Measurements from ENCODE around the gene CASKIN1.

The CASKIN1 gene

DNA sequence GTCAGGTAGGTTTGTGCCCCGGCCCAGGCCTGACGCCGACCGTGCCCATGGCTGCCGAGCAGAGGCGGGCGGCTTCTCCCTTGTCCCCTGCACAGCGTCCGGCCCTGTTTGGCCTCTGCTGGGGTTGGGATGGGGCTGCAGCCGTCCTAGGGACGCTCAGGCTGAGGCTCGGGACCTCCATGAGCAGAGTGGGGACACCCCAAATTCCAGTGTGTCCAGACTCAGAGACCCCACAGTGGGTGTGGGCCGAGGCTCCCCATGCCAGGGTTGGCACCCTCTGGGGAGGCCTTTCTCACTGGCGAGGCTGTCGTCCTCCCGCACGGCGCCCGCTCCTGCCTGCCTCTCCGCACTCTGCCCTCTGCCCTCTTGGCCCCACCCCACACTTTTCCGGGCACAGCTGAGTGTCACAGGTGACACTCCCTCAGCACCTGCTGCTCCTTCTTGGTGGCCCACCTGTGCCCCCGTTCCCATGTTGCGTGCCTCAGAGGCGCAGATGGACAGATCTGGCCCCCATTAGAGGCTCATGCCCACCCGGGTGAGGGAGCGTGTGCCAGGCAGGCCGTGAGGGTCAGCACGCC is 24.7 kb downstream of the CASKIN1 start:
- H3K36me3 ChIP-seq (ENCODE audit: control insufficient read depth in 5 of 5, insufficient read depth in 5 of 5, low read length in 5 of 5), result peaks cover 0 to 85% (median 66%) of the 10 kb centered on the region in 5 donors
- H3K9me3 ChIP-seq (ENCODE audit: control insufficient read depth in 5 of 5, low read length in 5 of 5), result no peaks in the 10 kb centered on the region
- peaks cover 0 to 20% (median 10%) of the 10 kb centered on the region in 5 donors for H3K4me1 ChIP-seq (ENCODE audit: control insufficient read depth in 5 of 5, insufficient read depth in 5 of 5, low read length in 5 of 5)
- H3K9ac ChIP-seq (ENCODE audit: low read length in 5 of 5), result no peak overlapping the region
- no peak overlapping the region for H3K4me3 ChIP-seq (ENCODE audit: low read depth in 1 of 5, low read length in 5 of 5)
- no peak overlapping the region for H3K27ac ChIP-seq (ENCODE audit: low read depth, low read length)
- H3K27me3 ChIP-seq (ENCODE audit: control insufficient read depth in 5 of 5, insufficient read depth in 4 of 5, low read length in 5 of 5), result no peaks in the 10 kb centered on the region

DNA sequence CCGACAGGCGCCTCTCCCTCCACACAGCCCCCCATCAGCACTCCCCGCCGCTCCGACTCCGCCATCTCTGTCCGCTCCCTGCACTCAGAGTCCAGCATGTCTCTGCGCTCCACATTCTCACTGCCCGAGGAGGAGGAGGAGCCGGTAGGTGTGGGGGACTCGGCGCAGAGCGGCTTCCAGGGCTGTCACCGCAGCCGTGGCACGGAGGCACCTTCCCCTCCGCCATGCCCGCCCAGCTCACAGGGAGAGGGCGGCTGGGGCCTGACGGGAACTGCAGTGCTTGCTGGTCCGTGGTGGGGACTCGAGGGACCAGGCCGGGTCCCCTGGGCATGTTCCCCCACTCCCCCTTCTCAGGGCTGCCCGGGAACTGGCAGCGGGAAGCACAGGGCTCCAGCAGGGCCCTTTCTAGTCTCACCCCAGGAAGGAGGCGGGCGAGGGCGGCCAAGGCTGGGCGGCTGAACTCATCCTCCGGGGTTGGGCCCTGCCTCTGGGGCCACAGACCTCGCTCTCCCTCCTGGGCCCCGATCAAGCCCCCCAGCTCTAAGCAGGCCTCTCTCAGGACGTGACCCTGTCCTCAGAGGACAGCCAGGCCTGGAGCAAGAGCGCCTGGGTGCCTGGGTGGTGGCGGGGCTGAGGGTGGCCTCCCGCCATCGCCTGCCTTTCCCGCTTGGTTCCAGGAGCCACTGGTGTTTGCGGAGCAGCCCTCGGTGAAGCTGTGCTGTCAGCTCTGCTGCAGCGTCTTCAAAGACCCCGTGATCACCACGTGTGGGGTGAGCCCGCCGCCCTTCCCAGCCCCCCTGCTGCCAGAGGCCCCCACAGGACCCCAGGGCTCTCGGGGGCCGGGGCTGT is 25.6 kb downstream of the CASKIN1 start:
- peaks cover 0 to 85% (median 66%) of the 10 kb centered on the region in 5 donors for H3K36me3 ChIP-seq (ENCODE audit: control insufficient read depth in 5 of 5, insufficient read depth in 5 of 5, low read length in 5 of 5)
- H3K4me3 ChIP-seq (ENCODE audit: low read depth in 1 of 5, low read length in 5 of 5), result peak overlapping the region in 3 of 5 donors; percentile 51 to 66 (median 59)
- H3K9ac ChIP-seq (ENCODE audit: low read length in 5 of 5), result peak overlapping the region in 2 of 5 donors; percentile 20 to 72
- no peaks in the 10 kb centered on the region for H3K9me3 ChIP-seq (ENCODE audit: control insufficient read depth in 5 of 5, low read length in 5 of 5)
- peaks cover 0 to 20% (median 10%) of the 10 kb centered on the region in 5 donors for H3K4me1 ChIP-seq (ENCODE audit: control insufficient read depth in 5 of 5, insufficient read depth in 5 of 5, low read length in 5 of 5)
- H3K27me3 ChIP-seq (ENCODE audit: control insufficient read depth in 5 of 5, insufficient read depth in 4 of 5, low read length in 5 of 5), result no peaks in the 10 kb centered on the region
- peak overlapping the region; percentile 78 for H3K27ac ChIP-seq (ENCODE audit: low read depth, low read length)

DNA sequence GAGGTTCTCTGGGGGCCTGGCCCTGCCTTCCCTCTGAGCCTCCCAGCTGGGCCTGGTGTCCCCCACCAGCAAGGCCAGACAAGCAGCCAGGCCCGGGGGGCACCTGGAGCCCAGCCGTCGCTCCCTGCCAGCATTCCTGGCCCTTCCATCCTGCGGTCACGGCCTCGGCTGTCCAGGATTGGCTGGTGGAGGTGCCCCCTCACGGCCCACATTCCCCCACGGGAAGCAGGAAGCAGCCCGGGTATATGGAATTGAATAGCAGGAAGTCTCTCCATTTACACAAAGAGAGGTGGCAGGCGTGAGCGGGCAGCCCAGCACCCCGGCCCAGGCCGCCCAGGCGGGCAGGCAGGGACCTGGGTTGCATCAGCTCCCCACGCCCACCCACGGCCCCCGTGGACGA is 26.3 kb downstream of the CASKIN1 start:
- Histone ChIP-seq H3K4me1 (ENCODE audit: control insufficient read depth in 5 of 5, insufficient read depth in 5 of 5, low read length in 5 of 5) (peaks cover 0 to 20% (median 10%) of the 10 kb centered on the region in 5 donors), H3K9ac (ENCODE audit: low read length in 5 of 5) (peak overlapping the region in 3 of 5 donors; percentile 8 to 72 (median 20)), H3K9me3 (ENCODE audit: control insufficient read depth in 5 of 5, low read length in 5 of 5) (no peaks in the 10 kb centered on the region), H3K4me3 (ENCODE audit: low read depth in 1 of 5, low read length in 5 of 5) (peak overlapping the region in 3 of 5 donors; percentile 51 to 66 (median 59)), H3K27ac (ENCODE audit: low read depth, low read length) (peak overlapping the region; percentile 78), H3K27me3 (ENCODE audit: control insufficient read depth in 5 of 5, insufficient read depth in 4 of 5, low read length in 5 of 5) (no peaks in the 10 kb centered on the region), H3K36me3 (ENCODE audit: control insufficient read depth in 5 of 5, insufficient read depth in 5 of 5, low read length in 5 of 5) (peaks cover 0 to 83% (median 63%) of the 10 kb centered on the region in 5 donors)

DNA sequence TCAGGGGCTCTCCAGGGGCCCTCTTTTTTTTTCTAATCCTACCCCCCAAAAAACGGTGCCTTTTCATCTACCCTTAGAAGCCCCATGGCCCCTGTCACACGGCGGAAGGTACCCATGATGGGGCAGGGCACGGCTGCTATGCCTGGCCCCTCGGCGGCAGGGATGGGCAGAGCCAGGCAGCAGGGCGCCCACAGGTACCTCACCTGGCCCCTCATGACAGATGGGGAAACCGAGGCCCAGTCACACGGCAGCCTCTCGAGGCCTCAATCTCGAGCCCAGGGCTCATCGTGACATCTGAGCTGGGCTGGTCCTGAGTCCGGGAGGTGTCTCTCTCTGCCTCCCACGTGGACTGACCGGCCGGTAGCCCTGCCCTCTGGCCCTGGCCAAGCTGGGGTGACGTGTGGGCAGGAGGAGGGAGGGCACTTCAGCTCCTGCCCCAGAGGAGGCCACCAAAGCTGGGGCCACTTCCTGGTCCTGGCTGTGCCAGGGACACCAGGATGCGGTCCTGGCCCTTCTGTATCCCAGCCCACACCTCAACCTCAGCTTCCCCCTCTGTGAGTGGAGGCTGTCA is 29.3 kb downstream of the CASKIN1 start:
- Histone ChIP-seq H3K27ac (ENCODE audit: low read depth, low read length) (no peak overlapping the region), H3K27me3 (ENCODE audit: control insufficient read depth in 5 of 5, insufficient read depth in 4 of 5, low read length in 5 of 5) (no peaks in the 10 kb centered on the region), H3K9me3 (ENCODE audit: control insufficient read depth in 5 of 5, low read length in 5 of 5) (no peaks in the 10 kb centered on the region), H3K4me3 (ENCODE audit: low read depth in 1 of 5, low read length in 5 of 5) (no peak overlapping the region), H3K9ac (ENCODE audit: low read length in 5 of 5) (no peak overlapping the region), H3K4me1 (ENCODE audit: control insufficient read depth in 5 of 5, insufficient read depth in 5 of 5, low read length in 5 of 5) (peaks cover 0 to 20% (median 10%) of the 10 kb centered on the region in 5 donors), H3K36me3 (ENCODE audit: control insufficient read depth in 5 of 5, insufficient read depth in 5 of 5, low read length in 5 of 5) (peaks cover 0 to 56% (median 42%) of the 10 kb centered on the region in 5 donors)

DNA sequence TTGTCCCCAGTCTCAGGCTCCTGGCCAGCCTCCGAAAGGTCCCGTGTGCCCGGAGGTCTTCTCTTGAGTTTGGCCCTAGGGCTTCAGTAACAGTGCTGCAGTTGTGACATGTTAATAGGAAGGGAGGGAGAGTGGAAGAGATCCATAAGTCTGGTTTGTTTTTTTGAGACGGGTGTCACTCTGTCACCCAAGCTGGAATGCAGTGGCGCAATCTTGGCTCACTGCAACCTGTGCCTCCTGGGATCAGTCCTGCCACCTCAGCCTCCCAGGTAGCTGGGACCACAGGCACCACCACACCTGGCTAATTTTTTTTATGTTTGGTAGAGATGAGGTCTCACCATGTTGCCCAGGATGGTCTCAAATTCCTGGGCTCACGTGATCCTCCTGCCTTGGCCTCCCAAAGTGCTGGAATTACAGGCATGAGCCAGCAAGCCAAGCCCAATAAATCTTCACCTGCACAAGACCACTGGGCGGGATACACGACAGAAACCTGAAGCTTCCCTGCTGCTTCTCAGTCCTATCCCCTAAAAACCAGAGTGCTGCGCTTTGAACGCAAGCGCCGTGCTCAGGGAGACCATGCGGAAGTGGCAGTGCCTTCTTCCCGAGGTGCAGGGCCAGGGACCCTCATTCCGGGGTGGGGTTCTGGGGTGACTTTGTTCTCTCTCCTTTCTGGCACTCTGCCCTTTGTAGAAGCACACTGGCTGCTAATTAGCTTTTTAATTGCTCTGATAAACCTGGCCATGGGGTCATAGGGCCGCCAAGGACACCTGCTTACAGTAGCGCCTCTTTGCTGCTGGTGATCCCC is 29.9 kb downstream of the CASKIN1 start:
- Histone ChIP-seq H3K4me3 (ENCODE audit: low read depth in 1 of 5, low read length in 5 of 5) (no peak overlapping the region), H3K9ac (ENCODE audit: low read length in 5 of 5) (no peak overlapping the region), H3K27me3 (ENCODE audit: control insufficient read depth in 5 of 5, insufficient read depth in 4 of 5, low read length in 5 of 5) (no peaks in the 10 kb centered on the region), H3K27ac (ENCODE audit: low read depth, low read length) (no peak overlapping the region), H3K9me3 (ENCODE audit: control insufficient read depth in 5 of 5, low read length in 5 of 5) (no peaks in the 10 kb centered on the region), H3K36me3 (ENCODE audit: control insufficient read depth in 5 of 5, insufficient read depth in 5 of 5, low read length in 5 of 5) (peaks cover 0 to 49% (median 35%) of the 10 kb centered on the region in 5 donors), H3K4me1 (ENCODE audit: control insufficient read depth in 5 of 5, insufficient read depth in 5 of 5, low read length in 5 of 5) (peaks cover 0 to 20% (median 16%) of the 10 kb centered on the region in 5 donors)

DNA sequence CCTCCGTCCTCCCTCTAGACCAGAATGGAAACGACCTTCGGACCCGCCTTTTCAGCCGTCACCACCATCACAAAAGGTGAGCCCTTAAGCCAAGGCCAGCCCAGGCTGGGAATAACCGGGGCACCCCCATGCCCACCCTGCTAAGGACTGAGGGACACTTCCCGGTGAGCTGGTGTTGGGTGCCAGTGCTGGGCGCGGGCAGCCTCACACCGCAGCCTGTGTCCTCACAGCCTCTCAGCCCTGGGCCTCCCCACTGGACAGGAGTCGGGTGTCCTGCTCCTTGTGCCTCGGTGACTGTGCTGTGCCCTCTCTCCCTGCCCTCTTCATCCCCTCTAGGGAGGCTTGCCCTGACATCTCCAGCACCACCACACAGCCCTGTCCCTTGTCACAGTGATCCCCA is 30.5 kb downstream of the CASKIN1 start:
- Histone ChIP-seq H3K9me3 (ENCODE audit: control insufficient read depth in 5 of 5, low read length in 5 of 5) (no peaks in the 10 kb centered on the region), H3K4me3 (ENCODE audit: low read depth in 1 of 5, low read length in 5 of 5) (no peak overlapping the region), H3K27me3 (ENCODE audit: control insufficient read depth in 5 of 5, insufficient read depth in 4 of 5, low read length in 5 of 5) (no peaks in the 10 kb centered on the region), H3K9ac (ENCODE audit: low read length in 5 of 5) (no peak overlapping the region), H3K4me1 (ENCODE audit: control insufficient read depth in 5 of 5, insufficient read depth in 5 of 5, low read length in 5 of 5) (peaks cover 0 to 20% (median 17%) of the 10 kb centered on the region in 5 donors), H3K36me3 (ENCODE audit: control insufficient read depth in 5 of 5, insufficient read depth in 5 of 5, low read length in 5 of 5) (peaks cover 0 to 43% (median 30%) of the 10 kb centered on the region in 5 donors), H3K27ac (ENCODE audit: low read depth, low read length) (no peak overlapping the region)

DNA sequence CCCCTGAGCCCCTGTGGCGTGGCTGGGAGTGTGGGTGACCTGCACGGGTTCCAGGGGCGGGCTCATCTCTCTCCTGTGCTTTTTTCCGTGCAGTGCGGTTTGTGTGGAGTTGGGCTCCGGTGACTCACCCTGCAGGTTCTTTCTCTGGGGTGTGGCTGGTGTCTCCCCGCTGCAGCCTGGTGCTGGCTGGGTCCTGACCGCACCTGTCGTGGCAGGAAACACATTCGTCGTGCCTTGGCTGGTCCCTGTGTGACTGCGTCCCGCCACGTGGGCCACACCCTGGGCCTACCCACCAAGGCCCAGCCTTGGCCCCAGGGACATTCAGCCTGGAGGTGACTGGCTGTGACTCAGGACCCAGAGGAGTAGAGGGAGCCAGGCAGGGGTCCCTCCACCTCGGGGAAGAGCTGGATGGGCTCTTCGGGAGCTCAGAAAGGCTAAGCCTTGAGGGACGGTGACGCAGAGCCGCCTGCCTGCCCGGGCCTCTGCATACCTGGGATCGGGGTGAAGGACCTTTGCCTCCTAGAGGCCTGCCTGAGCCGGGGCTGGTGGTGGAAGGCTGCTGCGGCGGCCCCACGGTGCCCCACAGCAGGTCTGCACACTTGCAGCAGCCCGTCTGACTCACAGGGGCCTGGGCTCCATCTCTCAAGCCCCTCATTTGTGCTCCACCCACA is 33.1 kb downstream of the CASKIN1 start:
- H3K4me1 ChIP-seq (ENCODE audit: control insufficient read depth in 5 of 5, insufficient read depth in 5 of 5, low read length in 5 of 5), result peaks cover 0 to 34% (median 29%) of the 10 kb centered on the region in 5 donors
- H3K4me3 ChIP-seq (ENCODE audit: low read depth in 1 of 5, low read length in 5 of 5), result no peak overlapping the region
- H3K27ac ChIP-seq (ENCODE audit: low read depth, low read length), result no peak overlapping the region
- no peak overlapping the region for H3K9ac ChIP-seq (ENCODE audit: low read length in 5 of 5)
- peaks cover 0 to 30% (median 25%) of the 10 kb centered on the region in 5 donors for H3K36me3 ChIP-seq (ENCODE audit: control insufficient read depth in 5 of 5, insufficient read depth in 5 of 5, low read length in 5 of 5)
- H3K27me3 ChIP-seq (ENCODE audit: control insufficient read depth in 5 of 5, insufficient read depth in 4 of 5, low read length in 5 of 5), result no peaks in the 10 kb centered on the region
- H3K9me3 ChIP-seq (ENCODE audit: control insufficient read depth in 5 of 5, low read length in 5 of 5), result no peaks in the 10 kb centered on the region

DNA sequence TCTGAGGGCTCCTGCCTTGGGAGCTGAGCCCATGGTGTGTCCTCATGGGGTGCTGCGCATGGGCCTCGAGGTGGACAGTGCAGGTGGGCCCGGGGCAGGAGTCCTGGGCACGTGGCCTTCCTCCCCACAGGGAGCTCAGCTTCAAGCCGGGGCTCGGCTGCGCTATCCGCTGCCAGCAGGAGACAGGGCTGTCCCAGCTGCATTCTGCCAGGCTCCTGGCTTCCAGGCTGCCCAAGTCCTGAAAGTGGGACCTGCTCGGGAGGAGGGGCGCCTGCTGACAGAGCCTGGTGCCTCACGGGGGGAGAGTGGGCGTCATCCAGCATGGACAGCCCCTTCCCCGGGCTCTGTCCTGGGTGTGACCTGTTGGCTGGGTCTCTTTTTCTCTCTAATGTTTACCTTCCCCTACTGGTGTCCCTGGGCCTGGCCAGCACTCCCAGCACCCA is 33.7 kb downstream of the CASKIN1 start:
- Histone ChIP-seq H3K36me3 (ENCODE audit: control insufficient read depth in 5 of 5, insufficient read depth in 5 of 5, low read length in 5 of 5) (peaks cover 0 to 23% (median 19%) of the 10 kb centered on the region in 5 donors), H3K9ac (ENCODE audit: low read length in 5 of 5) (no peak overlapping the region), H3K27me3 (ENCODE audit: control insufficient read depth in 5 of 5, insufficient read depth in 4 of 5, low read length in 5 of 5) (no peaks in the 10 kb centered on the region), H3K9me3 (ENCODE audit: control insufficient read depth in 5 of 5, low read length in 5 of 5) (no peaks in the 10 kb centered on the region), H3K4me3 (ENCODE audit: low read depth in 1 of 5, low read length in 5 of 5) (no peak overlapping the region), H3K4me1 (ENCODE audit: control insufficient read depth in 5 of 5, insufficient read depth in 5 of 5, low read length in 5 of 5) (peaks cover 0 to 41% (median 36%) of the 10 kb centered on the region in 5 donors), H3K27ac (ENCODE audit: low read depth, low read length) (no peak overlapping the region)

DNA sequence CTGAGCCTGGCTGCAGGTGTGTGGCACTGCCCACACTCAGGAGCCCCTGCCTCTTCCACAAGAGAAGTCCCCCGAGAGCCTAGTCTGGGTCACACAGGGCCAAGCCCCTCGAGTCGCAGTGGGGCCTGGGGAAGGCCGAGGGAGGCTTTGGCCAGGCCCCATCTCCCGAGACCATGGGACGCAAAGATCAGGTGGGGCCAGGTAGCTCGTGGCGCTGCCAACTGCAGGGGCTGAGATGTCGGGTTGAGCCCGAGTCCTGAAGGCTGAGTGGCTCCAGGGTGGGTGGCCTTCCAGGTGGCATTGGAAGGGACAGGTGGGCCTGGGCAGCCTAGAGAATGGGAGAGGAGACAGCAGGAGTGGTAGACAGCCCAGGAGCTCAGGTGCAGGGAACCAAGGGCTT is 34.5 kb downstream of the CASKIN1 start:
- peaks cover 3 to 49% (median 43%) of the 10 kb centered on the region in 5 donors for H3K4me1 ChIP-seq (ENCODE audit: control insufficient read depth in 5 of 5, insufficient read depth in 5 of 5, low read length in 5 of 5)

More for the DNA sequence above, 34.5 kb downstream of the CASKIN1 start:
- no peaks in the 10 kb centered on the region for H3K9me3 ChIP-seq (ENCODE audit: control insufficient read depth in 5 of 5, low read length in 5 of 5)
- no peak overlapping the region for H3K27ac ChIP-seq (ENCODE audit: low read depth, low read length)
- no peak overlapping the region for H3K9ac ChIP-seq (ENCODE audit: low read length in 5 of 5)
- H3K36me3 ChIP-seq (ENCODE audit: control insufficient read depth in 5 of 5, insufficient read depth in 5 of 5, low read length in 5 of 5), result peaks cover 0 to 16% (median 12%) of the 10 kb centered on the region in 5 donors
- no peaks in the 10 kb centered on the region for H3K27me3 ChIP-seq (ENCODE audit: control insufficient read depth in 5 of 5, insufficient read depth in 4 of 5, low read length in 5 of 5)
- no peak overlapping the region for H3K4me3 ChIP-seq (ENCODE audit: low read depth in 1 of 5, low read length in 5 of 5)
